Stimulated activated naive CD8-positive, alpha-beta T cell treated with anti-CD3 and anti-CD28 coated beads, Interleukin-15, Interleukin-2, amounts not matched to agents 100 U/mL and 50 U/mL, for 24 hours (primary cell): ENCODE measurements around the gene UROC1.

Source experiments
- ATAC-seq: fragments of 150-1000 bp; cut with Tn5 transposase; one replicate; pipeline ENCODE4 v1.10.0; 2021
- DNase-seq: peaks from one replicate; pipeline ENCODE4 v3.0.0; 2021

Gene UROC1

DNA sequence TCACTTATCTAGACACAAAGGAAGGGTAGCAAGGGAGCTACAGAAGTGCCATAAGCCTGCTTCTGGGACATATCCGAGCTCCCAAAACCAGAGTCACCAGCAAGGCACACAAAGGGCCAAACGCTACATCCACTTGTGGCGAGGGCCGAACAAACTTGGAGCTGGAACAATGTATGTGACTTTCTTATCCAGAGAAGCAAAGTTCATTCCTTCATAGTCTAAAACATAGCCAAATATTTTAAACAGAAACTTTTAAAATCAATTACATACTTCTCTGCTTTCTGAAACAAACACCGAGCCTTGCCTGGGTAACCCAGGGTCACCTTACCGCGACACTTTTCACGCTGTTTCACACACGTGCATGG, 57.8 kb downstream of the UROC1 start:
- DNase-seq (no peak), ATAC-seq (no peak)

DNA sequence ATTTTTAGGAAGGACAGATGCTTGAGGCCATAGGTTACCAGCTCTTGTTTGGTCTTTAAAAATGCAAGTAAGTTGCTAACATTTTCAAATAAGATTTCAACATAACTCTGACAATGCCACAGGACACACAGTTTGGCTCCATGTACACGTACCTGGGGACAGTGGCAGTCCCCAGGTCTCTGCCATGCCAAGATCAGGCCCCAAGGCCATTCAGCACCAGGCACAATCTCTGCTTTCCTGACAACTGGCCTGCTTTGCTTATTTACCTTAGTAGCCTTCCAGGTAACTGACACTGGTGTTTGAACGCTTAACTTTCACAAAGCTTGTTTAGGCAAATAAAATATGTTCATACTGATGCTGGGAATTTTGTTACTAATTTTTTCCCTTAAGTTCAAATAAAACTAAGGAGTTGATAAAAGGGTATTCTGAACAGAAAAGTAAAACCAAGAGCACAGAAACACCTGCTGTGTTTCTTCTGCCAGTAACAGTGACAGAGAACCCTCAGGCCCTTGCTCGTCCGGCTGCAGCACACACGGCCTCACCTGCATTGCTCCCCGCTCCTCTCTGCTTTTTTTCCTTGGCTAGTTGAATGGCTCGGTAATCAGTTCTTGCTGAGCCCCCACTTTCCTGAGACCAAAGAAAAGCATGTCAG, 58.3 kb downstream of the UROC1 start:
- no peak for ATAC-seq

DNA sequence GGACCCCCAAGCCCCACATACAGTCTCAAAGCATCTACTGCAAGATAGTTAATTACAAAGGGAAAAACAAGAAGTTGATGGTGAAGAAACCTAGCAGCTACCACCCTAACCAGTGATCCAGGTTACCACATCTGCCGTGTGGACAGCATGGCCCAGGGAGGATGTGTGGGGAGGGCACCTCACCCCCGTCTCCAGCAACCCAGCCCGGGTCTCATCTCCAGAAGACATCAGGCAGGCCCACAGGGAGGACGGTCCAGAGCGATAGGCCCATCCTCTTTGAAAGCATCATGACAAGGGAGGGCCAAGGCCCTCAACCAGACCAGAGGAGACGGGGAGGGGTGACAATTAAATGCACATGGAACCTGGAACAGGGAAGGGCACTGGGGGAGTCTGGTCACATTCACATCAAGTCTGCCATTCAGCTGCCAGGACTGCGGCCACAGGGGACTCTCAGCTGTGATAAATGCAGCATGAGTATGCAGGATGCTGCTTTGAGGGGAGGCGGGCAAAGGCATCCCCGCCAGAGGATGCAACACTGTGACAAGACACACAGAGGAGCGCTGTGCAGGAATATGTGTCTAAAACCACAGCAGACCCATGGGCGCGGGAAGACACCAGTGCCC, 60.7 kb downstream of the UROC1 start:
- ATAC-seq (no peak), DNase-seq (no peak)

More for the DNA sequence above, 58.3 kb downstream of the UROC1 start:
- no peak for DNase-seq

DNA sequence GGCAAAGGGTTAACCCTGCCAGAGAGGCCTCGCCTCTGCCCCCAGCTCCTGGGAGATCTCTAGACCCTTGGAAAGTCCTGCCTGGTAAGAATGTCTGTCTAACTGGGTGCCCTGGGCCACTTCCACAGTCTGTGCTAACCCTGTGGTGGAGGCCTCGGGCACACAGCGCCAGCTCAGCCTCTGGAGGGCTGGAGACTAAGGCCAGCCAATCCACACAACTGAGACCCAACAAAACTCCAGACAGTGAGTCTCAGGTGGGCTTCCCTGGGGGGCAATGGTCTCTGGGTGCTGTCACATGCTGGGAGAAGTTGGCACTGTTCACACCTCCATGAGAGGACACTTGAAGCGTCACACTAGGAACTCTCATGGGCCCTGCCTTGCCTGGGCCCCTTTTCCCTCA, 61.4 kb downstream of the UROC1 start:
- ATAC-seq: no peak
- no peak for DNase-seq

DNA sequence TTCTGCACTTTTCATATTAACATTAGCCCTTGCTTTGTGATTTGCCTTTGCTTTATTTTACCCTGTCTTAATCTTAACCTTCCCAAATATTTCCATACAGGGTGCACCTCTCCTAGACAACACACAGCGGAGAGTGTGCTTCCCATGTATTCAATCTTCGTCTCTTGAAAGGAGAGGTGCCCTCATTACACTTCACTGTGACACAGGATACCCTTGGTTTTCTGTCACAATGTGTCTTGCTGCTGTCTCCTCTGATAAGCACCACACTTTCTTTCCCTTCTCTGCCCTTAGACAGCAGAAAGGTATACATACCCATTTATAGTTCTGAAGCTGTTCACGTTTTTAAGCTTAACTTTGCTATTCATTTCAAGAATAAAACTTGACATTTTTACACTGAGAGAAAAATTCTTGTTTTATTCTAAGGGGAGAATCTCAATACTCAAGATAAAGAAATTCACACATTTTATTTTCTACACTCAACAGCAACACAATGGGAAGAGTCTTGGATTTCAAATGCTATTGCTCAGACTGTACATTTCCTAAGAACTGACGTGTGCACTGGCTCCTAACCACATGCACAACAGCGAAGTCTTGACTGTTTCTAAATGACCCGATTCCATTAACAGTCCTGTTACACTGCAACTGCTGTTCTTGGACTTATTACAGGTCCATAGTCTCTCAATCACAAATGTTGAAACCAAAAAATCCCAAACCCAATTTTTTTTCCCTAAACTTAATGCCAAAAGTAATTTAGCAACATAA, 63.0 kb downstream of the UROC1 start:
- ATAC-seq (no peak), DNase-seq (no peak)

DNA sequence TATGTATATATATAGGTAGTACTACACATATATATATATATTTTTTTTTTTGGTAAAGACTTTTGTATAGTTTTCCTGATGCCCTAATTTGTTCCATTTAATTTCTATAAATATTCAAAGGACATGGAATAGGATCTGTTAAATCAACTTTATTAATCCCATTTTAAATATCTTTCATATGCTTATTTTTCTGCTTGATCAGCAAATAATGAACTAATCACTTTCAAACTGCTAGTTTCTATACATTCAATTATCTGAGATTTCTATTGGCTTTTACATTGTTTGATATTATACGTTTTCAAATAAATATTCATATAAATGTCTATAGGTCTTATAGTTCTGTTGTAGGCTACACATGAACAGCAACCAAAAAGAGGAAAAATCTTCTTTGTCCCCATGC, 63.5 kb downstream of the UROC1 start:
- ATAC-seq (no peak), DNase-seq (no peak)

DNA sequence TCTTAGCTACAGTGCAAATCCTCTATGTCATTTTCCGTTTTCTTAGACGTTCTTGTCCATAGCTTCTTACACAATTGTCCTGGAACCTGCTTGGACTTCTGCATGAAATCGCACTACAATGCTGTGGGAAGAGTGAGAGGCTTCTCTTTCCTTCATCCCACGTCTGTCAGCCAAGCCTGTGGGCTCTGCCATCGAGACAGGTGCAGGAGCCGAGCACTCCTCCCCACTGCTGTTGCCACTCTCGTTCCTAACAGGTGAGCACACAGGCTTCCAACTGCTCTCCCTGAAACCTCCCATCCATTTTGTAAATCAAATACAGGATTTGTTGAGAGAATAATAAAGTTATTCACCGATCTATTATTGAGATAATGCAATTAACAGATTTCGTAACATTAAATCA, 65.4 kb downstream of the UROC1 start:
- DNase-seq: no peak
- no peak for ATAC-seq

DNA sequence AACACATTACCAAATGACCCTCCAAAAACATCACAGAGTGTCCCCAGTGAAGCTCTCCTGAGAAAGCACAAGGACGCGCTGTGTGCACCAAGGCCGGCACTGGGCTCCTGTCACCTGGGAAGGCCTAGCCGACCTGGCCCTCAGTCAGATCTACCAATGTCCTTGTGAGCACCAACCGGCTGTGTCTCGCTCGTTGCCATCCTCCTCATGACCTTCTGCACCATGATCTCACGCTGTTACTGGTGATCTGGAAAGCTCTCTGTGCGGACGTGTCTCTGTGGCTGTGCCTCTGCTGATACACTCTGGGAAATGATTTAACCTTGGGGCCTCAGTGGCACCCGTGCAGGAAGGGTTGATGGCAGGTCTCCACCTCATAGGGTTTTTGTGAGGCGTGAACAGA, 66.1 kb downstream of the UROC1 start:
- no peak for DNase-seq
- ATAC-seq: no peak

DNA sequence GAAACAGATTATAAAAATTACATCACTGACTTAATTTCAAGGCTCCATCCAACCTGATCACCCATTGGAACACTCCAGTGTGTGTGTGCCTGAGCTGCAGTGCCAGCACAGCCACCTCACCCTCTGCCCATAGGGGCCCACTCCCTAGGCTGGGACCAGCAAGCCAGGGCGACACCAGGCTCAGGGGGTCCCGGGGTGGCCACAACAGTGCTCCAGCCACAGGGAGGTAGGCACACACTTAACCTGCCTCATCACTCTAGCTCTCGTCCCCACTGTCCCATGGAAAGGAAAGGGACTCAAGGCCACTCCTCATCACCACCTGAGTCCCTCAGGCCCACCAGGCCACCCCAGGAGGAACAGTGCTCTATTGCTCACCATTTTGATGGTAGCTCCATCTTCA, 66.8 kb downstream of the UROC1 start:
- ATAC-seq: no peak
- DNase-seq: no peak

DNA sequence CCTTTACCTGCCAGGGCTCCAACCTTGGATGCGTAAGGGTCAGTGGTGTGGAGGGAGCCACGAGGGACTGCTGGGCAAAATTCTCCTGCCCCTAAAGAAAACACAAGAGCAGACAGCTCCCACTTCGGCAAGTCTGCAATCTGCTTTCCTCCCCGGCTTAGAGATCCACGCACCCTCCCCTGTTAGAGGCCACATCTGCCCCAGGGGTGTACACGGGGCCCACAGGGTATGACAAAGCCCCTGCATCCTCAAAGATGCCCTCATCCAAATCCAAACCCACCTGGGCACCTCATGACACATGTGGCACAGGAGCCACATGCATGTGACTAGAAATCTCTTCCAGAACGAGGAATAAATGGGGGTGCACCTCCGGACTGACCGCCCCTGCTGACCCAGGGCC, 67.4 kb downstream of the UROC1 start:
- ATAC-seq: no peak

DNA sequence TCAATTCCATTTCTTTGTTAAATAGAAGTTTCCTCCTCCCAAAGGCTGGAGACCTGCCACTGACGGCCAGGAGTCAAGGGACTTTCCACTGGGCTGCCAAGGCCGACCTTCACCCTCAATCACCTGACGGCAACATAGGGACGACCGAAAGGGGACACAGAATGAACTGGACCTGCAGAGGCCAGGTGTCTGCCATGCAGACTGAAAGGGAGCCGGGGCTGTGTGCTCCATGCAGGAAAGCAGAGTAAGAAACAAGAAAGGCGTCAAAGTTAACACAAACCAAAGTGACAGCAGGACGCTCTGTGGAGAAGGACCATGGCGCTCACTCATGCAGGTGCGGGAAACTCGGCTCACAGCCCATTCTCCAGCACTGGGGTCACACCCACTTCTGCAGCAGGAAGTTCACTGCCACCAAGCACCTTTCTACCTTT, 67.9 kb downstream of the UROC1 start:
- DNase-seq: no peak
- no peak for ATAC-seq

More for the DNA sequence above, 67.4 kb downstream of the UROC1 start:
- no peak for DNase-seq

DNA sequence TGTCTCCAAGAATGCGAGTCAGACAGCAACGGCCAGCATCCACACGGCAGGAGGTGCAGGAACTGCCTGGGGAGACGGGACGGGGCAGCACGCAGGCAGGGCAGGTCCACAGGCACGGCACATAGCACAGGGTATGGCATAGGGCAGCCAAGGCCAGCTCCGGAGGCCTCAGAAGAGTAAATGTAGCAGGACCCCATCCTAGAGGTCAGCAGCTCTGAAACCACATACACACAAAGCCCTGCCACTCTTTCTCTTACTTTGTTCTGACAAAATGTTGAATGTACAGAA, 68.7 kb downstream of the UROC1 start:
- no peak for DNase-seq
- no peak for ATAC-seq

DNA sequence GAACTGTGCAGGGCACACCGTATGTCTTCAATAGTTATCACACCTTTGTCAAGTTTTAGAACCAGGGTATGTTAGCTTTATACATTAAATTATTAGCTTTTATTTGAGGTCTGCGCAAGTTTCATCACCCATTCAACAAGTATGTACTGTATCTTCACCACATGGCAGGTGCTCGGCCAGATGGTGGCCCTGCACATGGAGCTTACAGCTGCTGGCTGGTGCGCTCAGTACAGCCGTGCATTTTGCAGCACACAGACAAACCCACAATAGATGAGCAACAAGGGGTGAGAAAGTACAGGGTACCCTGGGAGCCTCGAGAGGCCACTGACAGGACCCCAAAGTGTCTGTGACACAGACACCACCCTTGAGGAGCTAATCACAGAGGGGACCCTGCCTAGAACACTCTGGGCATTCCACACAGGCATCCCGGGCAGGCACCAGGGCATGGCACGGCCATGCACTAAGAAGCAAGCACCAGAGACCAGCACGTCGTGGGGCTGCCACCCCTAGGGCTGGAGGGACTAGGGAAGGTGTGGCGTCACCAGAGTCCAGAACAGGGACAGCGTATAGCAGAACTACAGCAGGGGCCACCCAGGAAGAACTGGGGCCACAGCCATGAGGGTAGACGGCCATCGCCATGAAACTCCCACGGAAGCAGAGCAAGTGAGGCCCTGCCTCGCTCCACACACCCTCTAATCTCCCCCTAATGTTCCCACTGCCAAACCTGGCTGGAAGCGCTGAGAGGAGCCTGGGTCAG, 69.3 kb downstream of the UROC1 start:
- no peak for DNase-seq
- ATAC-seq: no peak

DNA sequence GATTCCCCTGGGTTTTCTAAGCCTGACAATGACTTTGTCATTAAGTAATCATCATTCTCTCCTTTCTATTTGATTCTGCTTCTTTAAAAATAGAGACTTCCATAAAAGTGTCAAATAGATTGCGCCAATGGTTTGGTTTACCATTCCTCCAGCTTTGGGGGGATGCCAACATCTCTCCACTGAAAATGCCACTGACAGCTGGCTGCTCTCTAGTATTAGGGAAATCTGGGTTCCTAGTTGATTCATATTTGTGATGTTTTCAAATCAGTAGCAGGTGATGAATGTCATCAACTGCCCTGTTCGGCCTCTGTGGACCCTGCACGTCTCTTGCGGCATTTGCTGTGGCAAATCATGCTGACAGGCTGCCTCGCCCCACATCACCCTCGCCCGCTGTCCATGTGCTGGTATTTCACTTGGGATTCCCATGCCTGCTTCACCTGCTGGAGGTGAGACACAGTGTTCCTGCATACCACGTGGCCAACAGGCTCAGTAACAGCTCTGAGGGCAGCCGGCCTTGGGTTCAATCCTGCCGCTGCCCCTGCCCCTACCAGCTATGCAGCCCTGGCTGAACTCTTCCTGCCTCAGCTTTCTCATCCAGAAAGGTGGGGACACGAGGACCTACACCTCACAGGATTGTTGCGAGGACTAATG, 70.0 kb downstream of the UROC1 start:
- DNase-seq: no peak
- ATAC-seq: no peak

DNA sequence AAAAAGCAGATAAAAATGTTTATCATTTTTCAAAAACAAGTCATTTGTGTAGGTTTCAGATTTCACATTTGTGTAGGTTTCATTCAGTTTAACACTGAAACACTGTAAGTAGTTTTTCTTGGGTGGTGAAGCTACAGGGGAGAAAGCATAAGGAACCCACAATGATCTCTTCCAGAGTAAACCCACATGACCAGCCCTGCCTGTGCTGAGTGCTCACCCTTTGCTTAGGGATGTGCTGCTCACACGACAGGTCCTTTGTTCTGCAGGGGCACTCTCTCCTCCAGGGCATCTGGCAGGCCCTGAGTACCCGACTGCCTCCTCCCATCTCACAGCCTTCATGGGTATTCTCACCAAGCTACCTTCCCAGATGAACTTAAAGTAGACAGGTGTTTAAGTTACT, 70.8 kb downstream of the UROC1 start:
- DNase-seq: no peak
- no peak for ATAC-seq

DNA sequence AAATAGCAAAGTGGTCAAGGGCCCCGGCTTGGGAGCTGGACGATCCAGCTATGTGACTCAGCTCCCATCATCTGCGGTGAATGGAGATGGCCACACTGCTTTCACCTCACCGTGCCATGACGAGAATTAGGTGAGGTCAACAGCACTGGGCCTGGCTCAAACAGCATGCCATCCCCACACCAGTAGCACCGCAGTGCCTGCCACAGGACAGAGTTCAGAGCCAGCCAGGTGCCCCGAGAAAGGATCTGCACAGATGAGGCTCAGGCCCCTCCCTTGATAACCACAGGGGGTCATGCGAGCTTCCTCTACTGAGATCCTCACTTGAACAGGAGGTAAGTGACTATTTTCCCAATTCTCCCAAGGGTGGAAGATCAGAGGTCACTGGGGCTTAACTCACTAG, 71.3 kb downstream of the UROC1 start:
- DNase-seq: no peak
- ATAC-seq: no peak

DNA sequence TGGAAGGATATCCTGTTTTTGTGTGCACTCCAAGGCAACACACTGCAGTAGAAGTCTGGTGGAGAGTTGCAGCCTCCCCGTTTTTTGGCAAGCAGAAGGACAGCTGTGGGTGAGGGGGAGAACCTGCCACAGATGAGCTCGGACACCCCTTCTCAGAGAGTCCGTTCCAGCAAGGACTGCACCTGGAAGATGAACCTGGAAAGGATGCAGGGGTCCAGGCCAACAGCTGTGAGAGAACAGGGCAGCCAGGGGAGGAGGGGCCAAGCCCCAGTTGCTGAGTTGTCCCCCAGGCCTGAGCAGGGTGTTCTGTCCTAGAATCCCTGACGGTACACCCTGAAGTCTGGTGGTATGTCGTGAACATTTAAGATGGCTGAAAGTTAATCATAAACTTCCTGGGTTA, 72.1 kb downstream of the UROC1 start:
- no peak for ATAC-seq
- no peak for DNase-seq

DNA sequence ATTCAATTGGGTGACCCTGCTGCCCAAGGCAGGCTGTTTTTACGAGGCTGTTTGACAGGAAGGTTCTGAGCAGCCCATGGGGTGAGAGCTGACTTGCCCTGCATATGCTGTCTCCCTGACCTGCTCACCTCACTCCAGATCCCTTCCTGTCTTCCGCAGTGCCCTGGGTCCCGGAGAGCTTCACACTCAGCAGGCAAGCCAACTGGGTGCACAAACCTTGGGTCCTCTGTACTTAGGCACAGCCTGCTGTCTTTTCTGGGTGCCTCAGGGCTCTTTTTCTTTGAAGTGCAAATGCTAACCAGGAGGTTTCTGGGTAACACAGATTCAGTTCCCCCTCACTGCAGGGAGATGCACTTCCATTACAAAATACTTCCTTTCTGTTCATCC, 74.7 kb downstream of the UROC1 start:
- DNase-seq (no peak), ATAC-seq (no peak)

DNA sequence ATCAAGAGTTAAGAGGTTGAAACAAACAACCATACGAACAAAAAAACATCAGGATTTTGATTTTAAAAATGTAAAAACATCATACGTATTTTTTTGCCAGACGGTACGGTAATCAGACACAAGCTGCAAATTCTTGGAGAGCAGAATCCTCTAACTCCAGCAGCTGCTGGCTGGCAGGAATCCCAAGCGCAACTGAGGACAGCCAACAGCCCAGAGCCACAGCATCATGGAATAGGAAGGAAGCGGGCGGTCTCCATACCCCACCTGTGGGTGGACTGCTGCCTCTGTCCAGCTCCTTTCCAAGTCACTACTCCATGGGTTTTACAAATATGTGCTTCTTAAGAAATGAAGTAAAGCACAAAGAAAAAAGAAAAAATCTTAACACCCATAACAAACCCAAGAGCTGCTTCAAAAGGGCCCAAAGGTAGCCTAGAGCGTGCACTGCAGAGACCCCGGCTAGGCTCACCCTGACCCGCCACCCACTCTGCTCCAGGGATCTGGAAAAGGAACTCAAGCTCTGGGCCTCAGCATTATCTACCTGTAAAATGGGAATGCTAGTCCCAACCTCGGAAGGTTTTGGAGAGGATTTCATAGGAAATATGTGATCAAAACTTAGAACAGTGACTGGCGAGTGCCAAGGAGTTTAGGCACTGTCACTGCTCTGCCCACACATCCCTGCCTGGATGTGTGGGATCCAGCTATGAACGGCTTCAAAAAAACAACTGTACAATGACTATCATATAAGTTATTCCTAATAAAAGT, 75.3 kb downstream of the UROC1 start:
- no peak for ATAC-seq
- DNase-seq: no peak

DNA sequence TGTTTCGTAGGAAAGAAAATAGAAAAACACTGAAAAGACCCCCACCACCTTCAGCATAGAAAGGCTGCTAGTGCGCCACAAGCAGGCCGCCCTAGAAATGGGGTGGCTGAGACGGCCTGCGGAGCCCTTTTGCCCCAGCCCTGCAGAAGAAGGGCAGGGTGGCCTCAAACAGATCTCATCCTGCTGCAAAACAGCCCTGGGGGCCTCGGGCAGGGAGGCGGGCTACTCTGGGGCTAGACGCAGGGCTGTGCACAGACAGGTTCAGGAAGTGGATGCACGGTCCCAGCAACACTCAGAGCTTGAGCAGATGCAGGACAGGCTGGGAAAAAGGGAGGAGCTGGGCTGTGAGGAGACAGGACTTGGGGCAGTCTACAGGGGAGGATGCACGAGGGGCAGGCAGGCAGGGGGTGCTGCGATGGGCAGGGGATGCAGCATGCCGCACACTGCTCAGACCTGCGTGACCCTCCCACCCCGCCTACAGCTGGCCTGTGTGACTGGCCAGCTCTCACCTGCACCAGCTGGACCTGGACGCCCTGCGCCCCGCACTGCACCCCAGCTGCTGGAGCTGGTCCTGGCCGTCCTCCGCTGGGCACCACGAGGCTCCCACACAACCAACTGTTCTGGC, 76.2 kb downstream of the UROC1 start:
- DNase-seq (no peak), ATAC-seq (no peak)

DNA sequence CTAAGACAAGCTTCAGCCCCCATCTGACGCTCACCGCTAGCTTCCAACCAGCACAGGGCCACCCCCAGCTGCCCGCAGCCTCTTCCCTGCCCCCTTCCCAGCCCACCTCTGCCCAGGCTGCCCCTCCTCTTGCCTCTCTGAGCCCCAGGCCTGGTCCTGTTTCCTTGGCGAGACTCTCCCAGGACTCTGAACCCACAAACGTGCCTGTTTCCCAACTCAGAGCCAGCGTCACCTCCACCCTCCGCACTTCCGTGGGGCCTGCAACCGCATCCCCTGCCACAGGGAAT, 76.9 kb downstream of the UROC1 start:
- no peak for ATAC-seq
- DNase-seq: no peak
